Neuronal stem cell (in vitro differentiated cells): Measurements from ENCODE around the gene PMAIP1.

Source experiments
- DNase-seq: peaks from one replicate; pipeline ENCODE4 v3.0.0-alpha.2; 2013; ENCODE audit warnings: low spot score
- H2AFZ ChIP-seq: one replicate; pipeline ENCODE4 v1.6.1; 2013; ENCODE audit warnings: mild to moderate bottlenecking, low read length, inconsistent platforms
- H2AK5ac ChIP-seq: 2 replicates; pipeline ENCODE4 v1.6.1; 2013; ENCODE audit warnings: low read depth, mild to moderate bottlenecking, inconsistent platforms, low read length, moderate library complexity, mixed read lengths
- H2BK120ac ChIP-seq: 2 replicates; pipeline ENCODE4 v1.6.1; 2013; ENCODE audit warnings: low read depth, mild to moderate bottlenecking, inconsistent platforms, low read length, moderate library complexity, mixed read lengths
- H2BK12ac ChIP-seq: one replicate; pipeline ENCODE4 v1.6.1; 2013; ENCODE audit warnings: low read length, inconsistent platforms
- H2BK15ac ChIP-seq: 2 replicates; pipeline ENCODE4 v1.6.1; 2013; ENCODE audit warnings: mild to moderate bottlenecking, low read length, inconsistent platforms, mixed read lengths
- H2BK5ac ChIP-seq: one replicate; pipeline ENCODE4 v1.6.1; 2013; ENCODE audit warnings: inconsistent platforms, mild to moderate bottlenecking, low read length, moderate library complexity
- H3K14ac ChIP-seq: one replicate; pipeline ENCODE4 v1.6.1; 2013; ENCODE audit warnings: low read length, inconsistent platforms
- H3K18ac ChIP-seq: 2 replicates; pipeline ENCODE4 v1.6.1; 2013; ENCODE audit warnings: low read length, inconsistent platforms
- H3K23ac ChIP-seq: 2 replicates; pipeline ENCODE4 v1.6.1; 2013; ENCODE audit warnings: low read depth, mild to moderate bottlenecking, mixed read lengths, low read length, inconsistent platforms; ENCODE audit not compliant: poor library complexity
- H3K27ac ChIP-seq: replicated peaks from 3 replicates; pipeline ENCODE4 v1.5.1; 2013; ENCODE audit warnings: low read length, inconsistent platforms
- H3K27me3 ChIP-seq, 3 experiments: 2 replicates each; pipeline ENCODE4 v1.6.1; 2013; ENCODE audit warnings: low read length in 3 of 3, mild to moderate bottlenecking in 2 of 3, inconsistent platforms in 1 of 3, low read depth in 1 of 3, mixed read lengths in 1 of 3, moderate library complexity in 1 of 3; ENCODE audit not compliant: control insufficient read depth in 3 of 3, insufficient read depth in 3 of 3
- H3K36me3 ChIP-seq, 2 donors: replicated peaks in 1 of 2; 2 replicates each; pipeline ENCODE4 v1.6.1; 2013; ENCODE audit warnings: low read length in 2 of 2; ENCODE audit not compliant: control insufficient read depth in 2 of 2, insufficient read depth in 2 of 2
- H3K4ac ChIP-seq: 2 replicates; pipeline ENCODE4 v1.6.1; 2013; ENCODE audit warnings: inconsistent platforms, mild to moderate bottlenecking, low read length, moderate library complexity
- H3K4me1 ChIP-seq, 2 donors: 1 replicate in 1 of 2; 2 replicates in 1 of 2; pipeline ENCODE4 v1.6.1; 2013; ENCODE audit warnings: low read length in 2 of 2, low read depth in 1 of 2; ENCODE audit not compliant: control insufficient read depth in 2 of 2, insufficient read depth in 1 of 2
- H3K4me2 ChIP-seq: one replicate; pipeline ENCODE4 v1.6.1; 2013; ENCODE audit warnings: mild to moderate bottlenecking, low read length, inconsistent platforms; ENCODE audit not compliant: insufficient read depth, poor library complexity, severe bottlenecking
- H3K4me3 ChIP-seq, 2 donors: 2 replicates each; pipeline ENCODE4 v1.5.1; 2013; ENCODE audit warnings: low read length in 2 of 2, mild to moderate bottlenecking in 2 of 2, inconsistent platforms in 1 of 2, moderate library complexity in 1 of 2
- H3K79me1 ChIP-seq: one replicate; pipeline ENCODE4 v1.6.1; 2013; ENCODE audit warnings: low read depth, mild to moderate bottlenecking, inconsistent platforms, low read length, moderate library complexity
- H3K9ac ChIP-seq: one replicate; pipeline ENCODE4 v1.6.1; 2013; ENCODE audit warnings: mild to moderate bottlenecking, low read depth, low read length, inconsistent platforms; ENCODE audit not compliant: poor library complexity
- H3K9me3 ChIP-seq, 2 donors: replicated peaks in 1 of 2; 2 replicates each; pipeline versions ENCODE3 to v1.6.1; 2013; ENCODE audit warnings: low read length in 2 of 2, mild to moderate bottlenecking in 2 of 2, inconsistent platforms in 1 of 2, low read depth in 1 of 2, mixed read lengths in 1 of 2, moderate library complexity in 1 of 2; ENCODE audit not compliant: control insufficient read depth in 2 of 2, insufficient read depth in 1 of 2
- H4K8ac ChIP-seq: one replicate; pipeline ENCODE4 v1.6.1; 2013; ENCODE audit warnings: low read depth, mild to moderate bottlenecking, inconsistent platforms, low read length, moderate library complexity
- H4K91ac ChIP-seq: one replicate; pipeline ENCODE4 v1.6.1; 2013; ENCODE audit warnings: low read length, low read depth, mild to moderate bottlenecking, inconsistent platforms; ENCODE audit not compliant: poor library complexity
- WGBS, 2 donors: extraction: QIAGEN DNeasy Blood & Tissue Kit; methylation state at CpG; one replicate each; pipeline ENCODE4 v1.1.7; 2013; ENCODE audit warnings: missing lambda C conversion rate in 2 of 2, mixed read lengths in 1 of 2; ENCODE audit not compliant: insufficient read length in 2 of 2, insufficient replicate concordance in 1 of 2; ENCODE audit errors: extremely low coverage in 2 of 2; 5-methylcytosine and 5-hydroxymethylcytosine counted together

The PMAIP1 gene

GRCh38 chr18:59873641-59874040 lies 26.2 kb upstream of the PMAIP1 start:
- Histone ChIP-seq H3K27me3 (no peaks in the 10 kb centered on the region), H2AFZ (no peak overlapping the region), H3K14ac (no peak overlapping the region), H2BK15ac (no peak overlapping the region), H3K4ac (no peak overlapping the region), H2AK5ac (no peak overlapping the region), H3K4me1 (no peaks in the 10 kb centered on the region), H3K23ac (no peak overlapping the region), H2BK5ac (no peak overlapping the region), H3K27ac (no peak overlapping the region), H2BK120ac (no peak overlapping the region), H3K4me2 (no peak overlapping the region), H4K91ac (no peak overlapping the region), H3K79me1 (no peaks in the 10 kb centered on the region), H2BK12ac (no peak overlapping the region), H3K36me3 (no peaks in the 10 kb centered on the region), H3K9me3 (no peaks in the 10 kb centered on the region), H3K9ac (no peak overlapping the region), H4K8ac (no peak overlapping the region), H3K18ac (no peak overlapping the region), H3K4me3 (no peak overlapping the region)
- DNase-seq: no peak
- no CpG with 5 or more reads among the region's 2 CpGs for WGBS, 2 donors

GRCh38 chr18:59874166-59874565 lies 25.6 kb upstream of the PMAIP1 start:
- Histone ChIP-seq H3K9me3 (no peaks in the 10 kb centered on the region), H3K4me1 (no peaks in the 10 kb centered on the region), H2BK15ac (no peak overlapping the region), H3K9ac (no peak overlapping the region), H2BK120ac (no peak overlapping the region), H4K91ac (no peak overlapping the region), H4K8ac (no peak overlapping the region), H3K79me1 (no peaks in the 10 kb centered on the region), H3K4me2 (no peak overlapping the region), H3K27me3 (no peaks in the 10 kb centered on the region), H2AFZ (no peak overlapping the region), H3K14ac (no peak overlapping the region), H2AK5ac (no peak overlapping the region), H3K27ac (no peak overlapping the region), H3K4me3 (no peak overlapping the region), H3K4ac (no peak overlapping the region), H2BK5ac (no peak overlapping the region), H2BK12ac (no peak overlapping the region), H3K36me3 (no peaks in the 10 kb centered on the region), H3K23ac (no peak overlapping the region), H3K18ac (no peak overlapping the region)
- WGBS, 2 donors: no CpG with 5 or more reads among the region's 7 CpGs
- no peak for DNase-seq

GRCh38 chr18:59876310-59876626 lies 23.5 kb upstream of the PMAIP1 start:
- H3K27me3 ChIP-seq: no peaks in the 10 kb centered on the region
- H4K8ac ChIP-seq: no peak overlapping the region
- H2BK120ac ChIP-seq: no peak overlapping the region
- H3K79me1 ChIP-seq: no peaks in the 10 kb centered on the region
- H4K91ac ChIP-seq: no peak overlapping the region
- no peak overlapping the region for H2BK12ac ChIP-seq
- no peak overlapping the region for H3K4ac ChIP-seq
- H3K27ac ChIP-seq: no peak overlapping the region
- no peaks in the 10 kb centered on the region for H3K4me1 ChIP-seq
- H3K4me2 ChIP-seq: no peak overlapping the region
- no peak for DNase-seq
- no peak overlapping the region for H2BK5ac ChIP-seq
- no peaks in the 10 kb centered on the region for H3K9me3 ChIP-seq
- no peak overlapping the region for H2BK15ac ChIP-seq
- no peaks in the 10 kb centered on the region for H3K36me3 ChIP-seq
- no peak overlapping the region for H2AFZ ChIP-seq
- H3K14ac ChIP-seq: no peak overlapping the region
- no CpG with 5 or more reads among the region's 3 CpGs for WGBS, 2 donors
- H3K4me3 ChIP-seq: no peak overlapping the region
- no peak overlapping the region for H3K18ac ChIP-seq
- H3K23ac ChIP-seq: no peak overlapping the region
- no peak overlapping the region for H2AK5ac ChIP-seq
- no peak overlapping the region for H3K9ac ChIP-seq

GRCh38 chr18:59877361-59877760 lies 22.4 kb upstream of the PMAIP1 start:
- H2AK5ac ChIP-seq: no peak overlapping the region
- no peaks in the 10 kb centered on the region for H3K27me3 ChIP-seq
- H2BK120ac ChIP-seq: no peak overlapping the region
- H3K23ac ChIP-seq: no peak overlapping the region
- H3K4me2 ChIP-seq: no peak overlapping the region
- no peak overlapping the region for H3K27ac ChIP-seq
- H3K36me3 ChIP-seq: no peaks in the 10 kb centered on the region
- no peak overlapping the region for H3K4ac ChIP-seq
- no peak for DNase-seq
- no peaks in the 10 kb centered on the region for H3K9me3 ChIP-seq
- no peak overlapping the region for H2AFZ ChIP-seq
- H2BK15ac ChIP-seq: no peak overlapping the region
- no peaks in the 10 kb centered on the region for H3K4me1 ChIP-seq
- no peaks in the 10 kb centered on the region for H3K79me1 ChIP-seq
- H3K18ac ChIP-seq: no peak overlapping the region
- H3K14ac ChIP-seq: no peak overlapping the region
- no peak overlapping the region for H3K9ac ChIP-seq
- no peak overlapping the region for H2BK5ac ChIP-seq
- no peak overlapping the region for H2BK12ac ChIP-seq
- no peak overlapping the region for H3K4me3 ChIP-seq
- no peak overlapping the region for H4K91ac ChIP-seq
- H4K8ac ChIP-seq: no peak overlapping the region
- no CpG with 5 or more reads among the region's 1 CpG for WGBS, 2 donors
